Transverse colon (tissue), 4 donors: ENCODE data around the gene ATXN2. TPM values are rescaled to one million over a fixed set of nuclear protein-coding genes. Genes with fewer than 3 reads are reported as not detected.

Experiments used
- DNase-seq: peaks from one replicate; pipeline ENCODE4 v3.0.0-alpha.2; 2019
- H3K27ac ChIP-seq, 4 donors: fragments of 200-600 bp; sonication (generic); 2 replicates each; pipeline ENCODE4 v1.5.1; 2016 to 2018; ENCODE audit warnings: inconsistent platforms in 4 of 4
- H3K27me3 ChIP-seq: fragments of 200-600 bp; sonication (generic); 2 replicates; pipeline ENCODE4 v1.5.1; 2017; ENCODE audit warnings: inconsistent platforms
- H3K36me3 ChIP-seq, 4 donors: fragments of 200-600 bp; sonication (generic); 2 replicates each; pipeline ENCODE4 v1.5.1; 2017 to 2019; ENCODE audit warnings: inconsistent platforms in 4 of 4
- H3K4me1 ChIP-seq, 4 donors: fragments of 200-600 bp; sonication (generic); 2 replicates each; pipeline ENCODE4 v1.5.1; 2017 to 2020; ENCODE audit warnings: inconsistent platforms in 4 of 4
- H3K4me3 ChIP-seq, 4 donors: fragments of 200-600 bp; sonication (generic); 1 replicate in 1 of 4; 2 replicates in 3 of 4; pipeline versions ENCODE4 v1.5.1 to v1.6.1; 2017 to 2019; ENCODE audit warnings: inconsistent platforms in 4 of 4
- H3K9me3 ChIP-seq, 2 donors: fragments of 200-600 bp; sonication (generic); 2 replicates each; pipeline ENCODE4 v1.5.1; 2017 to 2019; ENCODE audit warnings: inconsistent platforms in 2 of 2
- CTCF ChIP-seq, 5 experiments: fragments of 200-600 bp in 3 of 5; fragments of 450-650 bp in 2 of 5; sonication (generic) in 3 of 5; IDR thresholded peaks; 1 replicate in 2 of 5; 2 replicates in 3 of 5; pipeline ENCODE4 v1.5.1; 2016 to 2017; ENCODE audit warnings: antibody characterized with exemption in 5 of 5, inconsistent platforms in 3 of 5, mild to moderate bottlenecking in 2 of 5, moderate library complexity in 1 of 5
- EP300 ChIP-seq: sonication (generic); formaldehyde crosslinking; IDR thresholded peaks from one replicate; pipeline ENCODE4 v1.6.1; 2017; ENCODE audit warnings: antibody characterized with exemption, low read depth
- POLR2A ChIP-seq: fragments of 450-650 bp; IDR thresholded peaks from one replicate; pipeline ENCODE4 v1.6.1; 2016; ENCODE audit warnings: antibody characterized with exemption, mild to moderate bottlenecking, moderate library complexity
- POLR2AphosphoS5 ChIP-seq, 3 donors: sonication (generic); formaldehyde crosslinking; IDR thresholded peaks; one replicate each; pipeline ENCODE4 v1.6.1; 2016; ENCODE audit warnings: antibody characterized with exemption in 3 of 3
- WGBS, 2 donors: methylation state at CpG; one replicate each; pipeline ENCODE4 v1.1.5; 2018; ENCODE audit warnings: low coverage in 1 of 2; 5-methylcytosine and 5-hydroxymethylcytosine counted together
- in situ Hi-C, 4 donors: fragments of 200-750 bp; cut with MboI; loops; one replicate each; pipeline versions ENCODE4 v1.15.0 to v1.15.1; 2017; ENCODE audit warnings: low sequenced_read_pairs in 3 of 4, low pct_ligation_motif_present in 1 of 4, low pct_unique_long_range_greater_than_20kb in 1 of 4
- intact Hi-C: fragments of 100-400 bp; cut with DNase I; formaldehyde crosslinking; loops from one replicate; pipeline ENCODE4 v1.15.1; 2023; ENCODE audit warnings: low total_unique reads
- total RNA-seq, 4 donors: library from RNA; depleted of rRNA; stranded (reverse); fragments of >200 nt; gene quantifications; one replicate each; pipeline ENCODE4 v1.1.0, GENCODE V29; 2016

The ATXN2 gene
- total RNA-seq, 4 donors from 2014 or later = 50.2 to 95.5 (median 83.2) TPM

- peak; percentile 63 for DNase-seq
- TF ChIP-seq CTCF (IDR thresholded peaks at IDR 0.05) (no peak), POLR2A (no peak), POLR2AphosphoS5 (IDR thresholded peaks at IDR 0.05) (no peak), EP300 (no peak)
- H3K36me3 ChIP-seq = no peaks in the 10 kb centered on the region
- 57 to 58% methylated on average over 2 to 9 of the region's 9 CpGs for WGBS, 2 donors
- no peak overlapping the region for H3K4me3 ChIP-seq
- H3K9me3 ChIP-seq = no peaks in the 10 kb centered on the region
- no peaks in the 10 kb centered on the region for H3K27me3 ChIP-seq
- in situ Hi-C loops = no loop called here
- H3K27ac ChIP-seq = peak overlapping the region; percentile 3 to 85 (median 63)
- intact Hi-C loops = no loop called here
- peaks cover 44 to 91% (median 53%) of the 10 kb centered on the region in 4 donors for H3K4me1 ChIP-seq
These were observed 160.6 kb downstream of the ATXN2 start for GRCh38 chr12:111438481-111438880.

DNA sequence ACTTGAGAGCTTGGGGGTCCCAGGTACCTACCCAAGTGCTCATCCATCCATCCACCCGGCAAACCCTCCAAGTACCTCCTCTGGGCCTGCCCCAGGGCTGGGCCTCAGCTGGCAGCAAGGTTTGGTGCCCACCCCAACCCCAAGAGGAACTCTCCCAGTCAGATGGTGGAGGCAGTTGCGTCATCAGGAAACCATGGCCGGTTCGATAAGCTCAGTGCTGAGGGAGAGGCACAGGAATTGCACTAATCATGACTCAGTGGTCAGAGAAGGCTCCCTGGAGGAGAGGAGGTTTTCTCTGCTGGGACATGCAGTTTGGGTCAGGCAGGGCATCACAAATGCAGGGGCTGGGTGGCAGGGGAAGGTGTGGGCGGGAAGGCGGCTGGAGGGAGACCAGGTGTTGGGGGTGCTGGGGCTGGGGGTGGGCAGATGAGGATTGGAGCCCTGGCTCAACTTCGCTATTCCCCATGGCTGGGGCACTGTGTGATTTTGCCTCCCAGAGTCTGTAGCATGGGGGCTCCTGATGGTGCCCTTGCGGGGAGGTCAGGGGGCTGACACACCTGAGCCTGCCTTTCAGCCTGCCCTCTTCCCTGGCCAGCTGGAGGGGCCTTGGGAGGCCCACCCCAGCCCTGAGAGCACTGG is 161.2 kb downstream of the ATXN2 start:
- intact Hi-C loops (no loop called here), in situ Hi-C loops (no loop called here)
- no peaks in the 10 kb centered on the region for H3K9me3 ChIP-seq
- peak; percentile 56 for DNase-seq
- no peaks in the 10 kb centered on the region for H3K27me3 ChIP-seq
- peak in 1 of 3 donors; percentile 18 for TF ChIP-seq POLR2AphosphoS5 (IDR thresholded peaks at IDR 0.05)
- no peak for TF ChIP-seq CTCF (IDR thresholded peaks at IDR 0.05)
- H3K4me1 ChIP-seq = peaks cover 46 to 91% (median 54%) of the 10 kb centered on the region in 4 donors
- H3K36me3 ChIP-seq = no peaks in the 10 kb centered on the region
- WGBS, 2 donors = 20 to 75% methylated on average over 2 to 8 of the region's 8 CpGs
- peak overlapping the region; percentile 3 to 85 (median 63) for H3K27ac ChIP-seq
- no peak overlapping the region for H3K4me3 ChIP-seq

DNA sequence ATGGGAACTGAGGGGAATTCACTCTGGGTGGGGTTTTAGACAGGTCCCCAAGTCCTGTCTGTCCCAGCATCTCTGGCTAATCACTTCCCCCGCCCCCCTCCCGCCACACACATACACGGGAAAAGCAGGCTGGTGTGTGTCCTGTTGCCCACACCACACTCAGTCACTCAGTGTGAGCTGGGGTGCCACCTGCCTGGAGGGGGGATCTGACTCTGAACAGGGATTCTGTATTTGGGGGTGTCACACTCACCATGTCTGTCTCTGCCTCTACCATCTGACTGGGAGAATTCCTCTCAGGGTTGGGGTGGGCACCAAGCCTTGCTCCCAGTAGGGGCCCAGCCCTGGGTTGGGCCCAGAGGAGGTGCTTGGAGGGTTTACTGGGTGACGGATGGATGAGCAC is 162.3 kb downstream of the ATXN2 start:
- Histone ChIP-seq H3K9me3 (no peaks in the 10 kb centered on the region), H3K4me3 (no peak overlapping the region), H3K27me3 (no peaks in the 10 kb centered on the region), H3K27ac (peak overlapping the region; percentile 1 to 85 (median 40)), H3K4me1 (peaks cover 46 to 91% (median 49%) of the 10 kb centered on the region in 4 donors), H3K36me3 (no peaks in the 10 kb centered on the region)
- TF ChIP-seq CTCF (IDR thresholded peaks at IDR 0.05) (no peak), POLR2A (no peak)
- intact Hi-C loops (no loop called here), in situ Hi-C loops (no loop called here)
- 81% methylated on average over 3 of the region's 4 CpGs; no CpG with 5 or more reads in 1 of the 2 donors for WGBS, 2 donors
- DNase-seq = no peak

DNA sequence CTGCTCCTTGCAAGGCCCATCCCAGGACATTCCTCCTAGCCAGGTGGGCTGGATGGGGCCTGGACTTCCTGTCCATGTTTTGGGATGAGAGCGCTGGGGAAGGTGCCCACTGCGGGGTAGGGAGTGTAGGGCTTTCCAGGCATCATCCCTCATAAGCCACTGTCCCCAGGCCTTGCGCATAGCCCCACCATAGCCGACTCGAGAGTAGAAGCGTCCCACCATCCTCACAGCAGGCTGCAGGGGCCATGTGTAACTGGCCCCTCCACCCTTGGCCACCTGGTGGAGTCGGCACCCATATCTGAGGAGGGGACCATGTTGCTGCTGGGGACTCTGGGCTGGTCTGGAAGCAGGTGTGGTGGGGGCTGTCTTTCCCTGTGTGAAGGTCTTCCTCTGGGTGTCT is 162.8 kb downstream of the ATXN2 start:
- H3K36me3 ChIP-seq = no peaks in the 10 kb centered on the region
- DNase-seq = no peak
- no peak overlapping the region for H3K4me3 ChIP-seq
- H3K27ac ChIP-seq = peak overlapping the region; percentile 76 to 85 (median 80)
- TF ChIP-seq POLR2A (no peak), EP300 (no peak), POLR2AphosphoS5 (IDR thresholded peaks at IDR 0.05) (no peak), CTCF (IDR thresholded peaks at IDR 0.05) (no peak)
- in situ Hi-C loops = no loop called here
- peaks cover 47 to 91% (median 52%) of the 10 kb centered on the region in 4 donors for H3K4me1 ChIP-seq
- no peaks in the 10 kb centered on the region for H3K9me3 ChIP-seq
- H3K27me3 ChIP-seq = no peaks in the 10 kb centered on the region
- WGBS, 2 donors = 84% methylated on average over 7 of the region's 7 CpGs; no CpG with 5 or more reads in 1 of the 2 donors
- intact Hi-C loops = no loop called here
